OCI-LY1 (cell line): Measurements from ENCODE around the gene SV2B.

Experiments used
- CTCF ChIP-seq: fragments of 200-600 bp; sonication (generic), shearing (Covaris generic); IDR thresholded peaks from 2 replicates; pipeline ENCODE4 v1.5.1; 2017; ENCODE audit warnings: mild to moderate bottlenecking, antibody characterized with exemption, low read length, moderate library complexity, mixed read lengths
- EZH2 ChIP-seq: fragments of 200-600 bp; sonication (generic), shearing (Covaris generic); IDR thresholded peaks from 2 replicates; pipeline ENCODE4 v1.8.0; 2017; ENCODE audit warnings: borderline replicate concordance, mixed run types, mild to moderate bottlenecking, antibody characterized with exemption, low read length, moderate library complexity, mixed read lengths

DNA sequence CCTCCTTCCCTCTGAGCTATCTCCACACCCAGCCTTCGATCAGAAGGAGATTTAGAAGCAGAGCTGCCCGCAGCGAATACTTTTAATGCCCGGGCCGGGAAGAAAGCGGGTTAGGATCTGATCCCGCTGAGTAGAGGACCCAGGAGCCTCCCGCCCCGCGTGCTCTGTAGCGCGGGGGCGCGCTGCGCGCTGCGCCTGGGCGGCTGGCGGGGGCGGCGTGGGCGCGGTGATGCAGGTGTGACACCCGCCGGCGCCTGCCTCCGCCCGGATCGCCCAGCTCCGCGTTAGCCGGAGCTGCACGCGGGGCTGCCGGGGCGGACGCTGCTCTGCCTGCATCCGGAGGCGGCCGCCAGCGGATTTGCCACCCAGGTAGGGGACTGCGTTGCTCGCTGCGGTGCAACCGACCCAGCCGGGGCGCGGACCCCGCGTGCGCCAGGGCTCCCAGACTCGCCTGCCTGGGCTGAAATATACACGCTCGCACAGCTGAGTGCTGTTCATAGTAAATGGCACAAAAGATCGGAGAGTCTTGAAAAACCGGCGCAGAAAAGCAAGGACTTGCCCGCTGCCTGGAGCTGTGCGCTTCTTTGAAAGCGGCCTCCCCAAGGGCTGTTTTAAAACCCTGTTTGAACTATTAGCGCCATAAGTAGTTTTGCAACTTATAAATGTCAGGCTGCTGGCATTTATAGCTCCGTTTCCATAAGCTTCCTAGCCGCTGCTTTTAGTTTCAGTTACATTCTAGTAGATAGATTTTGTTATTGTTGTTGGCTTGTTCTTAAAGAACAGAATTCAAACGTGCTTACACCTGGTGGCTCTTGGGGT, at the start of gene SV2B:
- TF ChIP-seq EZH2: no peak
- no peak for TF ChIP-seq CTCF
